ENCODE data around the gene ZNF474. TPM values are rescaled to one million over a fixed set of nuclear protein-coding genes. Genes with fewer than 3 reads are reported as not detected.

The ZNF474 gene
- total and polyA plus RNA-seq, 2 of the 8 experiments (the other 6 are each of a cell fraction or from before 2014, with no cell fraction given) = not detected

GRCh38 chr5:122199146-122199545 is 69.8 kb downstream of the ZNF474 start (continued):
- TF ChIP-seq CHD7 (IDR thresholded peaks at IDR 0.05; ENCODE audit: insufficient replicate concordance, low read length) = no peak
- TF ChIP-seq CTCF (IDR thresholded peaks at IDR 0.05; ENCODE audit: control extremely low read depth in 1 of 3, insufficient read depth in 1 of 3, low read depth in 1 of 3, low read length in 3 of 3) = no peak
- TF ChIP-seq RNF2 (IDR thresholded peaks at IDR 0.05; ENCODE audit: borderline replicate concordance, low read depth, low read length, missing control alignments, poor library complexity, severe bottlenecking) = no peak
- TF ChIP-seq SP1 (IDR thresholded peaks at IDR 0.05; ENCODE audit: low read depth, low read length) = no peak
- no peak for TF ChIP-seq POLR2AphosphoS5 (IDR thresholded peaks at IDR 0.05; ENCODE audit: low read depth, low read length)
- TF ChIP-seq JUND (IDR thresholded peaks at IDR 0.05; ENCODE audit: low read length) = no peak
- TF ChIP-seq RAD21 (IDR thresholded peaks at IDR 0.05 in 1 of 2, conservative IDR thresholded peaks at IDR 0.05 in 1 of 2; ENCODE audit: low read depth in 2 of 2, low read length in 2 of 2) = no peak
- TF ChIP-seq CHD2 (IDR thresholded peaks at IDR 0.05; ENCODE audit: low read length) = no peak
- TF ChIP-seq RXRA (IDR thresholded peaks at IDR 0.05; ENCODE audit: insufficient read depth, low read depth, low read length) = no peak

Measured in H1 (cell line).